B cell (primary cell): ENCODE measurements around the gene GABPB1. TPM values are rescaled to one million over a fixed set of nuclear protein-coding genes. Genes with fewer than 3 reads are reported as not detected.

Source experiments
- ATAC-seq: fragments of 200-7000 bp; cut with Tn5 transposase; one replicate; pipeline ENCODE4 v1.10.0; 2021; ENCODE audit warnings: low read depth, mild to moderate bottlenecking, moderate number of reproducible peaks, moderate library complexity
- CTCF ChIA-PET: fragments of 350-600 bp; sonication (Branson Sonifier 250); formaldehyde crosslinking; loops from one replicate; lab custom pipeline; 2021; ENCODE audit warnings: antibody characterized with exemption, inconsistent platforms; lab: Charles Lee
- POLR2A ChIA-PET: fragments of 350-600 bp; sonication (Branson Sonifier 250); formaldehyde crosslinking; loops from one replicate; lab custom pipeline; 2021; ENCODE audit warnings: antibody characterized with exemption; lab: Charles Lee
- DNase-seq: peaks from one replicate; pipeline ENCODE4 v3.0.0; 2013
- H2AFZ ChIP-seq: 2 replicates; pipeline ENCODE4 v1.6.1; 2012; ENCODE audit warnings: mild to moderate bottlenecking, low read depth, low read length; ENCODE audit not compliant: insufficient read depth, poor library complexity, severe bottlenecking
- H3K27ac ChIP-seq, 2 donors: 1 replicate in 1 of 2; 2 replicates in 1 of 2; pipeline ENCODE4 v1.5.1; 2012 to 2013; ENCODE audit warnings: low read length in 2 of 2, mild to moderate bottlenecking in 2 of 2, moderate library complexity in 1 of 2
- H3K27me3 ChIP-seq, 4 experiments: fragments of 200-600 bp in 1 of 4; sonication (generic) in 1 of 4; replicated peaks in 1 of 4; 1 replicate in 2 of 4; 2 replicates in 2 of 4; pipeline versions ENCODE4 v1.6.1 to v1.7.0; 2013 to 2016; ENCODE audit warnings: low read length in 3 of 4, mild to moderate bottlenecking in 2 of 4, mixed read lengths in 1 of 4, moderate library complexity in 1 of 4; ENCODE audit not compliant: insufficient read depth in 4 of 4, control insufficient read depth in 3 of 4; ENCODE audit errors: control extremely low read depth in 1 of 4
- H3K36me3 ChIP-seq, 2 experiments: replicated peaks in 1 of 2; 1 replicate in 1 of 2; 2 replicates in 1 of 2; pipeline versions ENCODE4 v1.6.1 to v1.7.1; 2013; ENCODE audit warnings: low read length in 1 of 2; ENCODE audit not compliant: insufficient read depth in 2 of 2, control insufficient read depth in 1 of 2; ENCODE audit errors: control extremely low read depth in 1 of 2, extremely low read depth in 1 of 2
- H3K4me1 ChIP-seq, 2 donors: fragments of 200-600 bp in 1 of 2; sonication (generic) in 1 of 2; 1 replicate in 1 of 2; 2 replicates in 1 of 2; pipeline versions ENCODE4 v1.5.1 to v1.6.1; 2013 to 2017; ENCODE audit warnings: low read length in 2 of 2; ENCODE audit not compliant: control insufficient read depth in 2 of 2, insufficient read depth in 2 of 2
- H3K4me2 ChIP-seq: replicated peaks from 2 replicates; pipeline ENCODE3; 2012; ENCODE audit warnings: mild to moderate bottlenecking, low read depth, low read length; ENCODE audit not compliant: poor library complexity, severe bottlenecking
- H3K4me3 ChIP-seq, 5 experiments: fragments of 200-600 bp in 1 of 5; sonication (generic) in 1 of 5; 1 replicate in 3 of 5; 2 replicates in 2 of 5; pipeline versions ENCODE4 v1.5.1 to v1.7.0; 2011 to 2016; ENCODE audit warnings: low read length in 4 of 5, mild to moderate bottlenecking in 4 of 5, low read depth in 2 of 5, control low read depth in 1 of 5, moderate library complexity in 1 of 5; ENCODE audit not compliant: insufficient read depth in 1 of 5; ENCODE audit errors: control extremely low read depth in 1 of 5, extremely low read depth in 1 of 5
- H3K79me2 ChIP-seq: fragments of 200-600 bp; sonication (generic); one replicate; pipeline ENCODE4 v1.6.0; 2016; ENCODE audit warnings: low read length; ENCODE audit not compliant: control insufficient read depth, insufficient read depth
- H3K9ac ChIP-seq: fragments of 200-600 bp; sonication (generic); 2 replicates; pipeline ENCODE4 v1.6.1; 2017; ENCODE audit warnings: mild to moderate bottlenecking, low read length, moderate library complexity
- H3K9me3 ChIP-seq, 3 donors: one replicate each; pipeline versions ENCODE4 v1.6.1 to v1.7.1; 2013; ENCODE audit warnings: low read length in 2 of 3; ENCODE audit not compliant: control insufficient read depth in 2 of 3, insufficient read depth in 1 of 3; ENCODE audit errors: control extremely low read depth in 1 of 3
- H4K20me1 ChIP-seq: 2 replicates; pipeline ENCODE4 v1.6.0; 2012; ENCODE audit warnings: mild to moderate bottlenecking, low read length; ENCODE audit not compliant: insufficient read depth, control insufficient read depth, poor library complexity, severe bottlenecking
- H3K27ac Mint-ChIP-seq: one replicate; pipeline ENCODE4 v1.8.0; 2021; ENCODE audit warnings: mixed read lengths
- H3K27me3 Mint-ChIP-seq: one replicate; pipeline ENCODE4 v1.8.0; 2021; ENCODE audit warnings: mixed read lengths
- H3K4me1 Mint-ChIP-seq: one replicate; pipeline ENCODE4 v1.8.0; 2021; ENCODE audit warnings: mixed read lengths
- H3K4me3 Mint-ChIP-seq: one replicate; pipeline ENCODE4 v1.8.0; 2021; ENCODE audit warnings: mixed read lengths
- H3K9me3 Mint-ChIP-seq: one replicate; pipeline ENCODE4 v1.8.0; 2022; ENCODE audit warnings: mixed read lengths; ENCODE audit not compliant: insufficient read depth
- EZH2 ChIP-seq: IDR thresholded peaks from 2 replicates; pipeline ENCODE4 v1.6.1; 2012; ENCODE audit warnings: borderline replicate concordance, low read depth, mild to moderate bottlenecking, moderate library complexity, low read length; ENCODE audit not compliant: insufficient read depth, poor library complexity, severe bottlenecking
- WGBS: methylation state at CpG from one replicate; pipeline ENCODE4 v1.1.5; 2013; ENCODE audit warnings: missing lambda C conversion rate; ENCODE audit not compliant: insufficient coverage; 5-methylcytosine and 5-hydroxymethylcytosine counted together
- intact Hi-C: fragments of 100-400 bp; cut with micrococcal nuclease; formaldehyde crosslinking; loops from one replicate; pipeline ENCODE4 v1.10.0; 2022
- polyA plus RNA-seq: library from polyadenylated mRNA; depleted of rRNA; stranded (reverse); fragments of >200 nt; gene quantifications from 2 replicates; pipeline ENCODE4 v1.2.3, GENCODE V29; 2012
- total RNA-seq, 2 donors: library from RNA; stranded (reverse); fragments of 120-200 nt in 1 of 2; gene quantifications; 1 replicate in 1 of 2; 2 replicates in 1 of 2; pipeline versions ENCODE4 v1.2.3 to v1.2.4, GENCODE V29; 2013 to 2022
- TF ChIP-seq, protein P1 (sequence below): fragments of 200-600 bp; IDR thresholded peaks from one replicate; pipeline ENCODE4 v1.8.0; 2022; ENCODE audit warnings: antibody characterized with exemption, mild to moderate bottlenecking

Gene GABPB1
- total and polyA plus RNA-seq, 2 donors (not counting 1 experiment from before 2014, with no cell fraction given): 24.1 to 37.1 TPM

DNA sequence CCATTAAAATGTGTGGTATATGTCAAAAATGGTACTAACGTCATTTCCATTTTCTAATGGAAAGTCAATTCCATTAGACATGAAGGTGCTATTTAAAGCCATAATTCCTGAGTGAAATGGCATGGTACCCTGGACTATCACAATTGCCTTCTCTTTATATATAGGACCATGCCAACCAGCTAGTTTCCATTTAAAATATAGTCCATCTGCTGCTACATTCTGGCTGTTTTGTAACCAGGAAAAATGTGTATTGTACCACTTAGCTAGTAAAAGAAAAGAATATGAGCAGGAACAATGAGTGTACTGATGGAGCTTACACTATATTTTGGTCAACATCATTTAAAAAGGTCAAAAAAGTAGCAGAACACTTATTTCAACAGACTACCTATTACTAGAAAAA, 59.0 kb downstream of the GABPB1 start:
- Histone ChIP-seq H3K4me2 (no peak overlapping the region), H3K9ac (no peak overlapping the region), H3K79me2 (no peaks in the 10 kb centered on the region), H3K9me3 (no peaks in the 10 kb centered on the region), H3K4me1 (no peaks in the 10 kb centered on the region), H4K20me1 (no peaks in the 10 kb centered on the region), H2AFZ (no peak overlapping the region), H3K27me3 (no peaks in the 10 kb centered on the region), H3K36me3 (peaks cover 0 to 25% of the 10 kb centered on the region in 2 experiments), H3K4me3 (no peak overlapping the region), H3K27ac (no peak overlapping the region)
- Mint-ChIP-seq H3K9me3 (no peaks in the 10 kb centered on the region), H3K4me1 (no peaks in the 10 kb centered on the region), H3K27ac (no peak overlapping the region), H3K4me3 (no peak overlapping the region), H3K27me3 (no peaks in the 10 kb centered on the region)
- ChIA-PET POLR2A (no interaction called here), CTCF (interaction anchor here (0.6 to 1.6 kb wide), 4 partner anchors 20 to 1592 kb away, joined by 3 to 4 read pairs (median 4); no protein-coding TSS in a partner anchor)
- TF ChIP-seq EZH2: no peak
- TF ChIP-seq, protein P1, sequence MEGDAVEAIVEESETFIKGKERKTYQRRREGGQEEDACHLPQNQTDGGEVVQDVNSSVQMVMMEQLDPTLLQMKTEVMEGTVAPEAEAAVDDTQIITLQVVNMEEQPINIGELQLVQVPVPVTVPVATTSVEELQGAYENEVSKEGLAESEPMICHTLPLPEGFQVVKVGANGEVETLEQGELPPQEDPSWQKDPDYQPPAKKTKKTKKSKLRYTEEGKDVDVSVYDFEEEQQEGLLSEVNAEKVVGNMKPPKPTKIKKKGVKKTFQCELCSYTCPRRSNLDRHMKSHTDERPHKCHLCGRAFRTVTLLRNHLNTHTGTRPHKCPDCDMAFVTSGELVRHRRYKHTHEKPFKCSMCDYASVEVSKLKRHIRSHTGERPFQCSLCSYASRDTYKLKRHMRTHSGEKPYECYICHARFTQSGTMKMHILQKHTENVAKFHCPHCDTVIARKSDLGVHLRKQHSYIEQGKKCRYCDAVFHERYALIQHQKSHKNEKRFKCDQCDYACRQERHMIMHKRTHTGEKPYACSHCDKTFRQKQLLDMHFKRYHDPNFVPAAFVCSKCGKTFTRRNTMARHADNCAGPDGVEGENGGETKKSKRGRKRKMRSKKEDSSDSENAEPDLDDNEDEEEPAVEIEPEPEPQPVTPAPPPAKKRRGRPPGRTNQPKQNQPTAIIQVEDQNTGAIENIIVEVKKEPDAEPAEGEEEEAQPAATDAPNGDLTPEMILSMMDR: no peak
- intact Hi-C loops: no loop called here
- no CpG with 5 or more reads among the region's 1 CpG for WGBS
- ATAC-seq (no peak), DNase-seq (no peak)

DNA sequence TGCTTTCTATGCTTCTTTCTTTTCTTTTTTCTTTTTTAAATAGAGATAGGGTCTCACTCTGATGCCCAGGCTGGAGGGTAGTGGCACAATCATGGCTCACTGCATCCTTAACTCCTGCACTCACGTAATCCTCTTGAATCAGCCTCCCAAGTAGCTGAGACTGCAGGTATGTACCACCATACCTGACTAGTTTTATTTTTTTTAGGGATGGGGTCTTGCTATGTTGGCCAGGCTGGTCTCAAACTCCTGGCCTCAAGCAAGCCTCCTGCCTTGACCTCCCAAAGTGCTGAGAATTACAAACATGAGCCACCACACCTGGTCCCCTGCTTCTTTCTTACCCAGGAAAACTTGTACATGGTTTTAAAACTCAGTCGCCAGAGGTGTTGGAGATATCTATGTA, 65.2 kb downstream of the GABPB1 start:
- H3K9me3 Mint-ChIP-seq: no peaks in the 10 kb centered on the region
- Histone ChIP-seq H3K27me3 (no peaks in the 10 kb centered on the region), H3K4me3 (no peak overlapping the region), H3K9ac (no peak overlapping the region), H4K20me1 (no peaks in the 10 kb centered on the region), H3K9me3 (no peaks in the 10 kb centered on the region), H2AFZ (no peak overlapping the region), H3K79me2 (no peaks in the 10 kb centered on the region), H3K4me1 (no peaks in the 10 kb centered on the region), H3K4me2 (no peak overlapping the region), H3K36me3 (peaks cover 0 to 45% of the 10 kb centered on the region in 2 experiments), H3K27ac (no peak overlapping the region)
- H3K27ac Mint-ChIP-seq: no peak overlapping the region
- no peak overlapping the region for H3K4me3 Mint-ChIP-seq
- ATAC-seq (no peak), DNase-seq (no peak)
- TF ChIP-seq, protein P1: no peak
- TF ChIP-seq EZH2: no peak
- H3K4me1 Mint-ChIP-seq: no peaks in the 10 kb centered on the region
- POLR2A ChIA-PET: no interaction called here
- no peaks in the 10 kb centered on the region for H3K27me3 Mint-ChIP-seq
- WGBS: 100% methylated on average over 1 of the region's 2 CpGs
- intact Hi-C loops: no loop called here
- CTCF ChIA-PET: no interaction called here
